Measurements from ENCODE around the gene GSTO1. TPM values are rescaled to one million over a fixed set of nuclear protein-coding genes. Genes with fewer than 3 reads are reported as not detected.

Gene GSTO1
- total and polyA plus RNA-seq, 2 donors (not counting 1 experiment from before 2014, with no cell fraction given), result 30.1 to 37.7 TPM

DNA sequence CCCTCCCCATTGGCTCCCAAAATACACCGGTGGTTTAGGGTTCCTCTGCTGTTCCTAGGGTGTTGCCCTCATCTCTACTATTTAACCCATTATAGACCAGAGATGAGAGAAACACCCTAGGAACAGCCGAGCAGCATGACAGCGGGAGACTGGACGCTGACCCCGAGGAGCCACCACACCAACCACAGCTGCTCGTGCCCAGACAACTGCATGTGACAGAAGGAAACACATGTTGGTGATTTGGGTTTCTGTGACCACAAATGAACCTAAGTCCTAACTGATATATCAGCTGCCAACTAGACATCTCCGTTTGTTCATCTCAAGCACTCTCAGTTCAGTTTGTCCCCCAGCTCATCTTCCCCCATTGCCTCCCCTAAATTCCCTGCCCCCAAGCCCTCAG, 35.9 kb upstream of the GSTO1 start:
- H3K27ac ChIP-seq (ENCODE audit: low read length in 2 of 2), result no peak overlapping the region
- no peak for ATAC-seq (ENCODE audit: low read depth)
- Mint-ChIP-seq H3K9me3 (ENCODE audit: insufficient read depth) (no peaks in the 10 kb centered on the region), H3K27me3 (peaks cover 21% of the 10 kb centered on the region), H3K27ac (no peak overlapping the region), H3K4me3 (no peak overlapping the region), H3K4me1 (no peaks in the 10 kb centered on the region)
- no peaks in the 10 kb centered on the region for H4K20me1 ChIP-seq (ENCODE audit: control insufficient read depth, insufficient read depth, low read length, poor library complexity, severe bottlenecking)
- H3K4me3 ChIP-seq (ENCODE audit: control extremely low read depth in 1 of 5, extremely low read depth in 1 of 5, insufficient read depth in 1 of 5, low read depth in 2 of 5, low read length in 4 of 5), result no peak overlapping the region
- no peak for DNase-seq
- H3K36me3 ChIP-seq (replicated peaks in 1 of 2; ENCODE audit: control extremely low read depth in 1 of 2, control insufficient read depth in 1 of 2, extremely low read depth in 1 of 2, insufficient read depth in 2 of 2, low read length in 1 of 2), result no peaks in the 10 kb centered on the region
- peaks cover 0 to 11% (median 4%) of the 10 kb centered on the region in 4 experiments for H3K27me3 ChIP-seq (replicated peaks in 1 of 4; ENCODE audit: control extremely low read depth in 1 of 4, control insufficient read depth in 3 of 4, insufficient read depth in 4 of 4, low read length in 3 of 4)
- TF ChIP-seq EZH2 (IDR thresholded peaks at IDR 0.05; ENCODE audit: borderline replicate concordance, insufficient read depth, low read depth, low read length, poor library complexity, severe bottlenecking) (no peak), CTCF (IDR thresholded peaks at IDR 0.05) (no peak)
- ChIA-PET CTCF (no interaction called here), POLR2A (no interaction called here)
- H3K9me3 ChIP-seq (ENCODE audit: control extremely low read depth in 1 of 3, control insufficient read depth in 2 of 3, insufficient read depth in 1 of 3, low read length in 2 of 3), result no peaks in the 10 kb centered on the region
- no peak overlapping the region for H3K9ac ChIP-seq (ENCODE audit: low read length)
- no peaks in the 10 kb centered on the region for H3K4me1 ChIP-seq (ENCODE audit: control insufficient read depth in 2 of 2, insufficient read depth in 2 of 2, low read length in 2 of 2)
- WGBS (ENCODE audit: insufficient coverage), result 6% methylated on average over 7 of the region's 7 CpGs
- intact Hi-C loops (cut with micrococcal nuclease), result no loop called here
- H3K79me2 ChIP-seq (ENCODE audit: control insufficient read depth, insufficient read depth, low read length), result no peaks in the 10 kb centered on the region
- H3K4me2 ChIP-seq (replicated peaks; ENCODE audit: low read depth, low read length, poor library complexity, severe bottlenecking), result no peak overlapping the region
- H2AFZ ChIP-seq (ENCODE audit: insufficient read depth, low read depth, low read length, poor library complexity, severe bottlenecking), result no peak overlapping the region

DNA sequence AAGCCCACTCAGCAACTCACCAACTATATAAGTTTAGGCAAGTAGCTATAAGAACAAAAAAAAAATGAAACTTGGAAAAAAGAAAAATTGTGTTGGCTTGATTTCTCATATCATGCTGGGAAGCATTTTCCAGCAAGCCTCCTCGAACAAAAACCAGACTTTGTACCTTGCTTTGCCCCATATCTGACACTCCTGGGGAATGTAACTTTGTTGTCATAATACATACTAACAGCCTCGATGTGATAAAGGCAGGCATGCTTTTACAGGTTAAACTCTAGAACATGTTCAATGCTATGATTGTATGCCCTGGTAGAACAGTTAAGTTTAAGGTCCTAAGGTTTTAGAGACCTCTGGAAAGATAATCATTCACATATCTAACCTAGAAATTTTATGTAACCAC, 34.2 kb upstream of the GSTO1 start:
- ChIA-PET CTCF (no interaction called here), POLR2A (no interaction called here)
- intact Hi-C loops (cut with micrococcal nuclease), result no loop called here
- Histone ChIP-seq H3K4me1 (ENCODE audit: control insufficient read depth in 2 of 2, insufficient read depth in 2 of 2, low read length in 2 of 2) (no peaks in the 10 kb centered on the region), H3K27me3 (replicated peaks in 1 of 4; ENCODE audit: control extremely low read depth in 1 of 4, control insufficient read depth in 3 of 4, insufficient read depth in 4 of 4, low read length in 3 of 4) (peaks cover 0 to 11% (median 4%) of the 10 kb centered on the region in 4 experiments), H3K27ac (ENCODE audit: low read length in 2 of 2) (no peak overlapping the region), H3K79me2 (ENCODE audit: control insufficient read depth, insufficient read depth, low read length) (no peaks in the 10 kb centered on the region), H3K4me2 (replicated peaks; ENCODE audit: low read depth, low read length, poor library complexity, severe bottlenecking) (no peak overlapping the region), H3K9me3 (ENCODE audit: control extremely low read depth in 1 of 3, control insufficient read depth in 2 of 3, insufficient read depth in 1 of 3, low read length in 2 of 3) (no peaks in the 10 kb centered on the region), H3K4me3 (ENCODE audit: control extremely low read depth in 1 of 5, extremely low read depth in 1 of 5, insufficient read depth in 1 of 5, low read depth in 2 of 5, low read length in 4 of 5) (no peak overlapping the region), H3K9ac (ENCODE audit: low read length) (no peak overlapping the region), H2AFZ (ENCODE audit: insufficient read depth, low read depth, low read length, poor library complexity, severe bottlenecking) (no peak overlapping the region), H3K36me3 (replicated peaks in 1 of 2; ENCODE audit: control extremely low read depth in 1 of 2, control insufficient read depth in 1 of 2, extremely low read depth in 1 of 2, insufficient read depth in 2 of 2, low read length in 1 of 2) (no peaks in the 10 kb centered on the region), H4K20me1 (ENCODE audit: control insufficient read depth, insufficient read depth, low read length, poor library complexity, severe bottlenecking) (no peaks in the 10 kb centered on the region)
- no peak for ATAC-seq (ENCODE audit: low read depth)
- H3K27me3 Mint-ChIP-seq, result peaks cover 23% of the 10 kb centered on the region
- no peak overlapping the region for H3K4me3 Mint-ChIP-seq
- no peak overlapping the region for H3K27ac Mint-ChIP-seq
- TF ChIP-seq EZH2 (IDR thresholded peaks at IDR 0.05; ENCODE audit: borderline replicate concordance, insufficient read depth, low read depth, low read length, poor library complexity, severe bottlenecking) (no peak), CTCF (IDR thresholded peaks at IDR 0.05) (no peak)
- no peak for DNase-seq
- no peaks in the 10 kb centered on the region for H3K9me3 Mint-ChIP-seq (ENCODE audit: insufficient read depth)
- WGBS (ENCODE audit: insufficient coverage), result 100% methylated on average over 1 of the region's 2 CpGs
- H3K4me1 Mint-ChIP-seq, result no peaks in the 10 kb centered on the region
